ENCODE measurements around the gene TSEN34.
"Not testable (repeated sequence)": the region's sequence is repeated elsewhere in the genome, so short reads cannot be mapped to it uniquely, and the experiment has no call there.

DNA sequence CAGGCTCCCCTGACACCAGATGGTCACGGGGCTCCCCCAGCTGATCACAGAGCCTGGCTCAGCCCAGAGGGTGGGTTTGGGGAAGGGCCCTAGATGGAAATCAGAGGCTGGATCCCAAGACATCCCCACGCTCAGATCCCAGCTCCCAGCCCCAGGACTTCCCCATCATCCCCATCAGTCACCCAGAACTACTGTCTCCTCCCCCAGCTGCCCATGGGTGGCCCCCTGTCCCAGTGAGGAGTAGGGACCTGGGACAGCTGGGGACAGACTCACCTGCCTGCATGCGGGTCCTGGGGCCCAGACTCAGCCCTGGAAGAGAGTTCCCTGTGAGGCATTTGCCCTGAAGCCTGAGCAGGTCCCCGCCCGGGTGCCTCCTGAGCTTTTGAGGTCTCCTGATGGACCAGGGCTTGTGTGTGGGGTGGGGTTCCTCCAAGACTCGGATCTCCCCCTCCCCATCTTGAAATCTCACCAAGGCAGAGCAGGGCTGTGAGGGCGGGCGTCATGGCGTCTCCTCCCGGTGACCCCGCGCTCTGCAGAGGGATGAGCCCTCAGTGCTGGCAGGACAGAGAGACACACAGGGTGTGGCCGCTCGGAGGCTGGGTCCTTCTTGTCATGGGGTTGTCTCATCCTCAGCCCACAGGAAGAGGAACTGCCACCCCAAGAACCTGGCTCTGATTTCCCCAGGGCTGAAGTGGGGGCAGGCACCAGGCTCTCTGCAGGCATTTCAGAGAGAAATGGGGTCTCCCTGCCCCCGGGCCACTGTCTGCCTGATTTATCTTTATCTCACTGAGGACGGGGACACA lies 31.6 kb downstream of the TSEN34 start, which contains the start of gene LILRB3:
- TF ChIP-seq, protein P1, sequence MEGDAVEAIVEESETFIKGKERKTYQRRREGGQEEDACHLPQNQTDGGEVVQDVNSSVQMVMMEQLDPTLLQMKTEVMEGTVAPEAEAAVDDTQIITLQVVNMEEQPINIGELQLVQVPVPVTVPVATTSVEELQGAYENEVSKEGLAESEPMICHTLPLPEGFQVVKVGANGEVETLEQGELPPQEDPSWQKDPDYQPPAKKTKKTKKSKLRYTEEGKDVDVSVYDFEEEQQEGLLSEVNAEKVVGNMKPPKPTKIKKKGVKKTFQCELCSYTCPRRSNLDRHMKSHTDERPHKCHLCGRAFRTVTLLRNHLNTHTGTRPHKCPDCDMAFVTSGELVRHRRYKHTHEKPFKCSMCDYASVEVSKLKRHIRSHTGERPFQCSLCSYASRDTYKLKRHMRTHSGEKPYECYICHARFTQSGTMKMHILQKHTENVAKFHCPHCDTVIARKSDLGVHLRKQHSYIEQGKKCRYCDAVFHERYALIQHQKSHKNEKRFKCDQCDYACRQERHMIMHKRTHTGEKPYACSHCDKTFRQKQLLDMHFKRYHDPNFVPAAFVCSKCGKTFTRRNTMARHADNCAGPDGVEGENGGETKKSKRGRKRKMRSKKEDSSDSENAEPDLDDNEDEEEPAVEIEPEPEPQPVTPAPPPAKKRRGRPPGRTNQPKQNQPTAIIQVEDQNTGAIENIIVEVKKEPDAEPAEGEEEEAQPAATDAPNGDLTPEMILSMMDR (IDR thresholded peaks at IDR 0.05) = not testable (repeated sequence)
- TF ChIP-seq POLR2A (IDR thresholded peaks at IDR 0.05) = not testable (repeated sequence)

Measured in lower leg skin (tissue), 3 donors.